Gastroesophageal sphincter (tissue), 3 donors: Measurements from ENCODE around the gene SDK1.

Experiments
- CTCF ChIP-seq, 4 experiments: fragments of 200-600 bp in 2 of 4; fragments of 450-650 bp in 2 of 4; sonication (generic) in 1 of 4; IDR thresholded peaks; one replicate each; pipeline ENCODE4 v1.5.1; 2017 to 2019; ENCODE audit warnings: antibody characterized with exemption in 4 of 4, mild to moderate bottlenecking in 2 of 4, moderate library complexity in 2 of 4
- EP300 ChIP-seq: sonication (generic); formaldehyde crosslinking; IDR thresholded peaks from one replicate; pipeline ENCODE4 v1.6.1; 2017; ENCODE audit warnings: antibody characterized with exemption, mild to moderate bottlenecking
- POLR2A ChIP-seq, 2 donors: fragments of 450-650 bp; IDR thresholded peaks; one replicate each; pipeline ENCODE4 v1.6.1; 2017; ENCODE audit warnings: antibody characterized with exemption in 2 of 2, mild to moderate bottlenecking in 2 of 2, moderate library complexity in 1 of 2

GRCh38 chr7:4024133-4024532, 723.1 kb downstream of the SDK1 start:
- no peak for TF ChIP-seq CTCF (IDR thresholded peaks at IDR 0.05)
- no peak for TF ChIP-seq POLR2A (IDR thresholded peaks at IDR 0.05)
- no peak for TF ChIP-seq EP300
